CD4-positive, alpha-beta T cell treated with Interleukin-6 for 4 hours (primary cell): ENCODE measurements around the gene DLGAP1.

Experiments
- DNase-seq: peaks from one replicate; pipeline ENCODE4 v3.0.0-alpha.2; 2020; ENCODE audit warnings: mixed read lengths

DLGAP1 gene

DNA sequence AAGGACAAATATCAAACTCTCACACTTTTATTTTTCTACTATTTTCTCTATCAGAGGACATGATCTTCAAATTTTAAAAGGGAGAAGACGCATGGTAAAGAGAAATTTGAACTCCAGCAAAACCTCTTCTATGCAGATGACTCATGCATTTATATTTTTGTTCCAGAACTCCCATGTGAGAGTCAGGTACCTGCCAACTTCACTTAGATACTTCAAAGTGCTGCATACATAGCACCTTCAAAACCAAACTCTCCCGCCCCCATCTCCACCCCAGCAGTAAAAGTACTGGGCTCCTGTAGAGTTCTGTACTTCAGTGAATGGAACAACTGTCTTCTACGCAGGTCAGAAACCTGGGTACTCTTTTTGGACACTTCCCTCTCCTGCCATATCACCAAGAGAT lies 606.8 kb downstream of the DLGAP1 start:
- DNase-seq = no peak

- DNase-seq = no peak
Measured at GRCh38 chr18:3845161-3845560, 609.9 kb downstream of the DLGAP1 start.

DNA sequence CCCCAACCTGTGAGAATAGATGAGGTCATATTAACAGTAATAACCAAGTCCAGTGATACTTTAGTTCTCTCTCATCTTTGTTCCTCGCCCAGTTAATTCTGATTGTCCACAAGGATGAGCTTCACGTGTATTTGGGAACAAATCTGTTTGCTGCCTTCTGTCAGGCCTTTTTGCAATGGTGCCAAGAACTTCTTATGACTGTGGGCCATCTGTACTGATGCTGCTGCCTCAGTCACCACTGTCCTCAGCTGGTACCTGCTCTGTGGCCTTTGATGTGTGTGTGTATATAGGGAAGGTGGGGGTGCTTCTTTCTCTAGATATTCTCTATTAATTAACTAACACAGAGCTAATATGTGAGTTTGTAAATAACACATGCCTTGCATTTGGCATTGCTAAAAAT lies 612.3 kb downstream of the DLGAP1 start:
- DNase-seq = no peak

DNA sequence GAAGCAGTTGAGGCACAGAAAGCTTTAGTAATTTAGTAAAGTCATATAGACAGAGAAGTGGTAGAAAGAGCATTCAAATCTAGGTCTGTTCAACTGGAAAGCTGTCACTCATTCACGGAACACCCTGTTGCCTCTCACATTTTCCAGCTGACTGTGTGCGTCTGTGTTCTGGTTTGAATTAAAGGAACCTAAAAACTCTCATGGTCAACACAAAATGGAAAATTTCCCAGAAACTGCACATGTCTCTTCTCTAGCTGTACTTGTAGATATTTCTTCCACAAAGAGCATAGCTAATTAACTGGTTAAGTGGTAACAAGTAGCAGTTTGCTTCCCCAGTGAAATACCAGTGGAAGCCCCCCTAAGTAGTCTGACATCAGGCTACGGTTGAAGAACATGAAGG lies 614.3 kb downstream of the DLGAP1 start:
- no peak for DNase-seq

- DNase-seq = no peak
Measured at GRCh38 chr18:3839581-3839981, 615.5 kb downstream of the DLGAP1 start.

- no peak for DNase-seq
Measured at GRCh38 chr18:3836483-3837335, 618.4 kb downstream of the DLGAP1 start.

DNA sequence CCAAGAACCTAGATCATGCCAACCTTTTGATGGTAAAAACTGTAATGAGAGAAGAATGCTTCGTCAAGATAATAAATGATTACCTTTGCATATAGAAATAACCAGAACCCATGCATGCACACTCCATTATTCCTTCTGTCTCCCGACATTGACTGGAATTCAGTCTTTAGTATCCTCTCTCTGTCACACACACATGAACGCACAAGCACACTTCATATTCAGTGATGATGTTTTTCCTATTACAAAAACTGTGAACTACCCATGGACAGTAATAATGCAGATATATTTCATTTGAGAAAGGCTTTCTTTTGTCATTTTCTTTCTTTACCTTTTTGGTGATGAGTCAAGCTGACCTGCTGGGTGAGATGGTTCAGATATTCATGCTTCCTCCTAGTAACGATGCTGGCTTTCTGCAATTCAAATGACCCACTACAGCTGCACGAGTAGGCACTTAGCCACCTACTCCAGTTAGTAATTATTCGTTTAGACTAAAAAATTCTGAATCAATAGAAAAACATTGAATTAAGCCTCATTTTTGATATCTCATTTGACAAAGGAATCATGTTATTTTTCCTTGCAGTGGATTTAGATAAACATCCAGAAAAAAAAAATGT lies 623.0 kb downstream of the DLGAP1 start:
- no peak for DNase-seq

DNA sequence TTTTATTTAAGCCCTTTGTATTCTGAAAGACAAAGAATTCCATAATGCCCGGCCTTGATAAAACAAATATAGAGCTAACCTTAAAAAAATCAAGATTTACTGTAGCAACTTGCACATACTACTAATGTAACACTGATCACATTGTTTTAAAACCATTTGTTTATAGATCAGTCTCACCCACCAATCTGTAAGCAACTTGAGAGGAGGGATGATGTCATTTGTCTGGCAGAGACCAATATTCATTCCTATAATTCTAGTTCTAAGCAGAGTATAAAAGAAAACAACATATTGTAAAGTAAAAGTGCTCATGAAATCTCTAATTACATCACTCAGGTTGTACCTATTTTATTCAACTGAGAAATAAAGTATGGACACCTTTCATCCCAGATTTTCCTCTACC lies 624.5 kb downstream of the DLGAP1 start:
- DNase-seq = no peak

- DNase-seq = no peak
Measured at GRCh38 chr18:3827236-3827845, 627.8 kb downstream of the DLGAP1 start.

DNA sequence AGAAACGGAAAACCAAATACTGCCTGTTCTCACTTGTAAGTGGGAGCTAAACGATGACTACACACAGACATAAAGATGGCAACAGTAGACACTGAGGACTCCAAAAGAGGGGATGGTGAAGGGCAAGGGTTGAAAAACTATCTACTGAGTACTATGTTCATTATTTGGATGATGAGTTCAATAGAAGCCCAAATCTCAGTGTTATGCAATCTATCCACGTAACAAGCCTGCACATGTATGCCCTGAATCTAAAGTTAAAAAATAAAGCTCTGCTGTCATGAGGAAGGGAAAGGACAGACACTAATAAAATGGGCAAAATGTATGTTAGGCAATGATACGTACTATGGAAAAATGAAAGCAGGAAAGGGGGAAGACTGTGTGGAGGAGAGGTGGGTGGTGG lies 629.1 kb downstream of the DLGAP1 start:
- no peak for DNase-seq

DNA sequence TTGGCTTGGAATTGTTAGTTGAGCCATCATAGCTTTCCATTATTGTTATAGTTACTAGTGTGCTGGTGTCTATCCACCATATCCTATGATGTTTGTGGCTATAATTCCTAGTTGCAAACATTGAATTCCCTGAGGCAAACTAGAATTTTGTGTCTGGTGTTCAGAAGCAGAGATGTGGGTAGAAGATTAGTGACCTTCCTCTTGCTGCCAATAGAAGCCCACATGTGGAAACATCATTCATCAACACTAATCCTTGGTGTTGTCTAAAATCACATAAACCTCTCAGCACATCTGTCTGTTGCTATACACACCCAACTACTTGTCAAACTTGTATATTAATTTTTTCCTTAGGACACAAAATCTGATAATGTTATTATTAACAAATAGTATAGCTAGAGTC lies 631.0 kb downstream of the DLGAP1 start:
- no peak for DNase-seq

GRCh38 chr18:3823073-3823472 lies 632.0 kb downstream of the DLGAP1 start:
- DNase-seq = no peak

DNA sequence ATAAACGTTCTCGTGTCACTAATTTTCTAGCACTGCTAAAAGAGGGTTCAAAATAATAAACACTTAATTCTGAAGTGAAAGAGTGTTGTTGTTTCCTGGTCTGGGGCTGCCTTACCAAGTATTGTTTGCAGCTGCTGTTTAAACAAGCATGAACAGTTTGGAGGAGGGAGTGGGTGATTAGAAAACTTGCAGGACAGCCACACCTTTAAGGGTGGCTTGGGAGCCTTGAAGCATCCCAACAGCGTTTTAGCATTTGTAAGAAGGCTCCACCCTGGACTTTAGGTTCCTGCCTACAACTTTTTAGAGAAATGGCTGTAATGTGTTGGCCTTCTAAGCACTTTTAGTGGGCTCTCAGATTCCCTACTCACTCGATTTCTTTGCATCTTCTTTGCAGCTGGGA lies 633.6 kb downstream of the DLGAP1 start:
- DNase-seq = no peak

GRCh38 chr18:3819961-3820360 lies 635.1 kb downstream of the DLGAP1 start:
- DNase-seq = no peak

- DNase-seq = no peak
Measured at GRCh38 chr18:3816610-3817363, 638.3 kb downstream of the DLGAP1 start.

DNA sequence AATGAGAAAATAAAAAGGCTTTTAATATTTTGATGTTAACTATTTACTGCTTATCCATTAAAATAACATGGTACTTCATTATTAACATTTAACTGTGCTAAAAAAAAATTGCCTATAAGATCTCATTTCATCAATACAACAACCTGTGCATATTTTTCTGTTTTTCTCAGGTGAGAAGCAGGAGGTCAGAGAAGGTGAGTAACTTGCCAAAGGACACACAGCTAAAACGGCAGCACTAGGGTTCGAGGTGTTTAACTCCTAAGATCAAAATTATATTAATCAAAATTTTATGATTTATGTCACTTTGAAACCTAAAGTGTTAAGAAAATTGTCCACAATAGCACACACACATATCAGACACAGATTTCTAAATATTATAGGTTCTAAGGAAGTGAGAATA lies 639.1 kb downstream of the DLGAP1 start:
- DNase-seq = no peak

- DNase-seq = no peak
Measured at GRCh38 chr18:3814816-3815215, 640.3 kb downstream of the DLGAP1 start.

DNA sequence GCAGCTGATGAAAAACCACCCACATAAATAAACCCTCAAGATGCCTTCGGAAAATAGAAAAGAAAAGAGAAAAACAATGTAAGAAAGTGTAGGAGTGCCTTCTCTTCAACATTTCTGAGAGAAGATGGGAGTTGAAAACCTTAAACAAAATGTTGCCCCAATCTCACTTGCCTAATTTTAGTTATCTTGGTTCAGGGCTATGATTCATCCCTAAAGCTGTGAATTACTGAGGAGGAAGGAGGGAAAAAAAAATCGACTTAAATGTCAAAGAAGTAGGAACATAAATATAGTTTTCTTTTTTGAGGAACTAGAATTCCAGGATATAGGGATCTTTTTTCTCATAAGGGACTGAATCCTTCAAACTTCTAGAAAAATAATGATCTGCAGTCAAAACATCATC lies 644.8 kb downstream of the DLGAP1 start:
- no peak for DNase-seq

- DNase-seq = no peak
Measured at GRCh38 chr18:3808985-3809780, 645.9 kb downstream of the DLGAP1 start.

GRCh38 chr18:3806656-3807055 lies 648.5 kb downstream of the DLGAP1 start:
- no peak for DNase-seq

GRCh38 chr18:3804336-3804735 lies 650.8 kb downstream of the DLGAP1 start:
- DNase-seq = no peak

DNA sequence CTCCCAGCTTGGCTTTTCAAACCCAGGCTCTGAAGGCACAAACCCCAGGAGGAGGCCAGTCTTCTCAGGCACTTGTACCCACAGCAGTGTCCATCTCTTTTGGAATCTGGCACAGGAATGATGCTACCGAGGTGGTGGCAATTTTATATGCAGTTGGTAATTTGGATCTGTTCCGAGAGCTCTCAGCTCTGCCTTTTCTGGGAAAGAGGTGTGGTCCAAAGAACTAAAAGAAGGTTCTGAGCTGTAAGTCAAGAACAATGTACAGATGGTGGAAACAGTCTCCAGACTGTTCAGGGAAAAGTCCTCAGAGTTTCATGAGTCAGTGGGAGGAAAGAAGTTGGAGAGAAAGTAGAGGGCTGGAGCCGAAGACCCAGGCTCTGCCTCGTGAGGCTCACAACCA lies 651.8 kb downstream of the DLGAP1 start:
- no peak for DNase-seq

DNA sequence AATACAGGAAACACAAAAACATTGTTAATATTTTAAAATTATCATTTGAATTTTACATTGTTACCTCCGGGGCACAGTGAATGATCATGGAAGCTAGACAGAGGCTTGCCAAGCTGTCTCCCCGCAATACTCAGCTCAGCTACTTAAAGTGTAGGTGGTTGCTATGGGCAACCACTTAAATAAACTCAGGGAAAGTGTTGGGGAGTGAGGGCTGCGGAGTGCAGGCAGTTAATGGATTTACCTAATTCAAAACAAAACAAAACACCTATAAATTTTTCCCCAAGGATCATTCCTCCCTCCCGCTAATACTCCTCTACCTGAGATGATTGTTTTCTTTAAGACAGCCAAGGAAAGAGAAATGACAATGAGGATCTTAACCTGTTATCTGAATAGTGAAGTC lies 655.6 kb downstream of the DLGAP1 start:
- no peak for DNase-seq
